Measurements from ENCODE around the gene EPS8L3.
"Not testable (repeated sequence)": the region's sequence is repeated elsewhere in the genome, so short reads cannot be mapped to it uniquely, and the experiment has no call there.

EPS8L3 gene

DNA sequence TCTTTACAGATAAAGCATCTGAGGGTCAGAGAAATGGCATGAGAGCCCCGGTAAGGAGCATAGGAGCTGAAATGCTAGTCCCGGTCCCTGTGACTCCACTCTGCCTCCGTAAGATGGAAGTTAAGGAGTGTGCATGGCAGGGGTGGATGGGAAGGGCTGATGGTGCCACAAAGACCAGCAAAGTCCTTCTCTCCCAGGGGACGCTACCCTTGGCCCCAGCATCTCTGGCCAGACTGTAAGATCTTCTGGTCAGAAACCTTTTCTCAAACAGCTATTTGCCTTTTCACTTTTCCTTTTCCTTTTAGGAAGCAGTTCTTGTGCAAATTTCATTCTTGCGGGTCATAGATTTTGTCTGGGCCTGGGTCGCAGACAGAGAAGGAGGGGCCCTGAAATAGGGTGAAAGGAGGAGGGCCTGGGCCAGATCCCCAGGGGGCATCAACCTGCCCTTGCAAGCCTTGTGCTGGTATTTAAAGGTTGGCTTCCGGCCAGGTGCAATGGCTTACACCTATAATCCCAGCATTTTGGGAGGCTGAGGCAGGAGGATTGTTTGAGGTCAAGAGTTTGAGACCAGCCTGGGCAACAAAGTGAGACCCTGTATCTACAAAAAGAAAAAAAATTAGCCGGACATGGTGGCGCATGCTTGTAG, 14.4 kb upstream of the EPS8L3 start:
- DNase-seq: no peak

DNA sequence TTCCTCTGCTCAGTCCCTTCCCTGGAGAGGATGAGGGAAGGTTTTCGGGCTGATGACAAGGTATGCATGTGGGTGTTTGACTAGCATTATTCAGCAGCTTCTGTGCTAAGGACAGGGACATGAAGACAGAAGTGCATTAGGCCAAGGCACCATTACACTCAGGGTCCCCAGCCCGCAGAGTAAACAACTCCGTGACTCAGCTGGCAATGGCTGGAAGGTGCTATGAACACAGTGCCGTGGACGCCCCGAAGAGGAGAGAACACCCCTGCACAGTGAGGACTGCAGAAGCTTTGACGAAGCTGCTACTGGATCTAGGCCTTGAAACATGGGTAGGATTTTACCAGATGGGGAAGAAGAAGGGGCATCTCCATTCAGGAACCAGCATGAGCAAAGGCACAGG, 13.7 kb upstream of the EPS8L3 start:
- DNase-seq: no peak

DNA sequence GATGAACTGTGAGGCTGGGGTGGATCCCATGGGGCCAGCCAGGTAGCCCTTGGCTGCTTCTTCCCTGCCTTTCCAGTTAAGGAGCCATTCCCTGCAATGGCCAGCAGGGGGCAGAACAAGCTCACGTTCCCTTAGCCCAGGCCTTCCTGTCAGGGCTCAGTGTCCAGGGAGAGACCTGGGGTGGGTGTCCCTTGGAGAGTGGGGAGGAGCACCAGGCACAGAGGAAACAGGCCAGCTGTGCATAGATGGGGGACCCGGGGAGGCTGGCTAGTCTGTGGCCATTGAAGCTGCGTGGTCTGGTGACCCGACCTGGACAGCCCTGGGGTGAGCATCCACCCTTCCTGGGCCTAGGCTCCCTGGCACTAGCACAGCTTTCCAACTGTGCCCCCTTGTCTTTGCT, 13.2 kb upstream of the EPS8L3 start:
- peak; percentile 80 for DNase-seq

DNA sequence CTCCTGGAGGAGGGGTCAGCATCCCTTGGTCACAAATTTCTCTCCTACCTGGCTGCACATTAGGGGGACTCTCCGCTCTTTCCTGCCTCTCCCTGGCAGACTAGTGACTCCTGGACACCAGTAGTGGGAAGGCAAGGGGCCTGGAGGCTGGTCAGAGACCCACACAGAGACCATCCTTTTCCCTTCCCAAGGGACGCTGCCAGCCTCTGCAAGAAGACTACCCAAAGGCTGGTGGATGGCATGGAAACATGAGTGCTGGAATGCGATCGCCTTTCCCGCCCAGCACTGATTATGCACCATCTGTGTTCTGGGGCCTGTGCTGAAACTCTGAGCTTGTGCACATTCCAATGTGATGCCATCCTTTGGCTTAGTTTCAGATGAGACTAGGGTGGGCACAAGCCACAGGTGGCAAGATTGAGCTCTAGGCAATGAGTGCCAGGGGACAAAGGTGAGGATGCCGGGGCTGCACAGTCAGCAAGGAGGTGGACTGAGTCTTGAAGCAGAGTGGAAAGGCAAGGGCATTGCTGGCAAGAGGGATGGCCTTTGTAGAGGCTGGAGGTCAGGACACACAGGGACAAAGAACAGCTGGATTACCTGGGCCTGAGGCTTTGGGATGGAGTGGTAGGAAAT, 12.6 kb upstream of the EPS8L3 start:
- DNase-seq: no peak

DNA sequence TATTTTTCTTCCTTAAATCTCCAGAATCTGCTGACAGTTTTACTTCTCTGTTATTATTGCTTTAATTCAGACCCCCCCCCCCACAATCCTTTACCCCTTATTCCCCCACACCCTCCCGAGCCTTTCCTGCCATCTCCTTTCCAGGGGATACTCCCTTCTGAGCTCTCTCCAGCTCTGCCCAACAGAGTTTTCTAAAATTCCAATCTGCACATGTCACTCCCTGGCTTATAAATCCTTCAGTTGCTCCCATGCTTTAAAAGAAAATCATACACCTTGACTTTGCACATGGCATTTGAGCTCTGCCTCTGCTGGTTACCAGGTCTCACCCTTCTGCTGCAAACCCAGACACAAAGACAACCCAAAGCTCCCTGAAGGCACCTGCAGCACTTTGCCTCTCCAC, 11.7 kb upstream of the EPS8L3 start:
- no peak for DNase-seq

DNA sequence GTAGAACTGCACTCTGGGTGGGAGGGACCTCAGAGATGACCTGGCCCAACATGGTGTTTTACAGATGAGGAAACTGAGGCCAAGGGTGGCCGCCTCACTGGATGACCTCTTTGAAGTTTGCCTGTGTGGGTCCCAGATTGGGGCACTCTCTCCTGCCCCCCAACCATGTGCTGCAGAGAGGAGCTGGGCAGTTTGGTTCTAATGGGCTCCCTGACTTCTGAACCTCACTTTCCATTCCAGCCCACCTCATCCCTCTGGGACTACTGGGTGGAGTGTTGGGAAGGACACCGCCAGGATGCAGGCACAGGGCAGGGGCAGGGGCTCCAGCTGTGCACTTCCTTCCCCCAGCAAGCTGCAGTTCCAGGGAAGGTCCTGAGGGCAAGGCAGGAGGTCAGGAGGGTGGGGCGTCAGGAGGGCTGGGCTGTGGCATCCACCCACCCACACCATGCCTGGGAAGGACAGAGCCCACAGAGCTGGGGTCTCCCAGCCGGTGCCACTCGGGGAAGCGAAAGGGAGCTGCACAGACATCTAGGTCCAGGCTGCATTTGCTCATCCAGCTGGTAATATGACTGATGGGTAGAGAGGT, 10.3 kb upstream of the EPS8L3 start:
- no peak for DNase-seq

DNA sequence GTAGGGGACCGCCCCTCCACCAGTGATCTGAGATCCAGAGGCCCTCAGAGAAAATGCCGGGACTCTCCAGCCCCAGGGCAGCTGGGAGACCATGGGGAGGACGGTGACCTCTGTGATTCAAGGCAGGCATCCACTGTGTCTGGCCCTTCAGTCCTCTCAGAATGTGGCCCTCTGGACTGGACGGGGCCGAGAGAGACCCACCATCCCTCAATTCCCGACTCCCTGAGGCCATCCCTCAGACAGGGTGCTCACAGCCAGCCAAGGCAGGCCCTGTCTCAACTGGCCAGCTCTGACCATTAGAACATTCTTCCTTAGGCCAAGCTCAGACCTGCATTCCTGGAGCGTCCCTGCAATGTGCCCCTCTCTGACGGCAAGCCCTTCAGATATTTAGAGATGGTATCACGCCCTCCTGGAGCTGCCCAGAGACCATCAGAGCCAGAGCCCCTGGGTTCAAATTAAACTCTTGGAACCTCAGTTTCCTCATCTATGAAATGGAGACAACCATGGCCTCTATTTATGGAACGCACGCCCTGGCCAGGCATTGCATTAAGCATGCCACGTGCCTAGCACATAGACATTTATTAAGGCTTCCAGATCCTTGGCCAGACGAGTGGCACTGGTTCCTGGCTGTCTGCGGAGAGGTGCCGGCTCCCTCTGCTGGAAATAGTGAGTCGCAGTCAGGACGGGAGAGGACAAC, 9.6 kb upstream of the EPS8L3 start:
- peak; percentile 78 for DNase-seq

DNA sequence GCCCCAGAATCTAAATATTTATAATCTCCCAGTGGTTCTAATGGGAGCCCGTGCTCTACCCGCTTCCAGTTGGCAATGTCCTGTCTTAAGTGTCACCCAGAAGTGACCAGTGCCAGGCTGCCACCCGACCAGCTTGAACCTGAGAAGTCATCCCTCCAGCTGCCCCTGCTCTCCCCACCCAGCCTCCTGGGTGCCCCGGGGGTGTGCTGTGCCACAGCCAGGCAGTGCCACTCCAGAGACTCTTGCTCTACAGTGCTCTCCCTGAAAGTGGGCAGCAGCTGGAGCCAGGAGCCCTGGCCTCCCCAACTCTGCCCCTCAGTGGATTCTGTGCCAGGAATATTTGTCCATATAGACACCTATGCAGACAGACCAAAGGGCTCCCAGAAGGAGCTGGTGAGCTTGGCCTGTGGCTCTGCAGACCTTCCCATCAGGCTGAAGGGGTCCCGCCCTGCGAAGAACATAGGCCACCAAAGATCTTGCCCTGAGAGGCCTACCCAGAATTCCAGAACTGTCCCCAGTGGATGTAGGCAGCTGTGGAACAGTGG, 9.0 kb upstream of the EPS8L3 start:
- DNase-seq: no peak

DNA sequence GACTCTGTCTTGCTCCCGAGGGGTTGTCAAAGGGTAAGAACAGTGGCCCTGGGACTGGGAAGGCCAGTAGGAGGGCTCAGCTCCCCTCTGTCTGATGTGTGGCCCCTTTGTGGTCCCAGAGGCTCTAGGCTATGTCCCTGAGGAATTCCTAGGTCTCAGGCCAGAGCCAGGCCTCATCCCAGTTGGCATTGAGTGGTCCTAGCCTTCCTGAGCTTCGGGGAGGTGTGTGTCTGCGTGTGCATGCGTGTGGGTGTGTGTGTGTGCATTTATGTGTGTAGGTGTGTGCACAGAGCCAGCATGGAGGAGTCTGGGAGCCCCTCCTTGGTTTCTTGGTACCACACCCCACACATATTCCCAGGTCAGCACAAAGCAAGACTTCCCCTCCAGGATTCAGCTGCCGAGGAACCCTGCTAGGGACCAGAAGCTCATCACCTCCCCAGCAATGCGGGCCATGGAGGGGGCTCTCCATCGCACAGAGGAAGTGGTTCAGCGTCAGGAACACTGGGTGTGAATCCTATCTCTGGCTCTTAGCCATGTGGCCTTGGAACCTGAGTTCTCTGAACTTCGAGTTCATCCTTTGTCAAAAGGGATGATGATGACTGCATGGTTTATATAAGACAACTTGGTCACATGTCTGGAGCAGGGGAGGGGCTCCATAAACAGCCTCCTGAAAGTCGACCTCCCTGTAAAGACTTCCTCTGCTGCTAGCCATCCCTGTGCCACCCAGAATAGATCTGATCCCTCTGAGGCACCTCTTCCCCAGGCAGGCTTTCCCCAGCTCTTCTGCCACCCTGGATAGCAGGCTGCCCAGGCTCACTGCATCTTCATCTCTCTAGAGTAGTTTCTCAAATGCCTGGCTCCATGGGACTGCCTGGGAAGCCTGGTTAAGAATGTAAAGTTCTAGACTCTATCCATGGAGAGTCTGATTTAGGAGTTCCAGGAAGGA, 8.3 kb upstream of the EPS8L3 start:
- no peak for DNase-seq

DNA sequence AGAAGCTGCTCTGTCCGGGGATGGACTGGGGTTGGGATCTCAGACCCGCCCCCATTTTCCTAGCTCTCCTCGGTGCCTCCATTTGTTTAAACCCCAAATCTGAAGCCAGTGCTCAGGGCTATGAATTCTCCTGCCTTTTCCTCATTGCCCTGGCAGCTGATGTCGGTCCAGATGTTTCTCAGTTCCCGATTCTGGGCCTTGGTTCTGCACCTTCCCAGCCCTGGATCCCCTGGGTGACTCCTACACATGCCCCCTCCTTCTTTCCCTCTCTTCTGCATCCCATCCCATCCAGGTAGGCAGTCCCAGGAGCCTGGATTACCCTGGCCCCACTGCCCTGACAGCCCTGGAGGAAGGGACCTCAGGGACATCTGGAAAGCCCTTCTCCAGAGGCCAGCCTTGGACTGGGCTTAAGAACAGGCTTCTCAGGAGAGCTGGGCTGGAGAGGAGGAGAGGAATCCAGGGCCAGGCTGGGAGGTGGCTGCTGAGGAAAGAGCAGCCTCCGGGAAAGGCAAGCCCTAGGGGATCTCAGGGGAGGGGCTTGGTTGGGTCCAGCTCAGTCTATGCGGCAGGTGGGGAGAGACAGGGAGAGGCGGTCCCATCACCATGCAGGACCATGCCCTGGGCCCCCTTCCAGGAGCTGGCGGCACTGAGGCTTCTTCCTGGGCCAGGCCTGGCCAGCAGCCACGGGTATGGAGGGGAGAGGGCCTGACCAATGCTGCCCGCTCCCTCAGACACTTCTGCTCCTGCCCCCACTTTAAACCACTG, 6.8 kb upstream of the EPS8L3 start:
- peak; percentile 78 for DNase-seq

DNA sequence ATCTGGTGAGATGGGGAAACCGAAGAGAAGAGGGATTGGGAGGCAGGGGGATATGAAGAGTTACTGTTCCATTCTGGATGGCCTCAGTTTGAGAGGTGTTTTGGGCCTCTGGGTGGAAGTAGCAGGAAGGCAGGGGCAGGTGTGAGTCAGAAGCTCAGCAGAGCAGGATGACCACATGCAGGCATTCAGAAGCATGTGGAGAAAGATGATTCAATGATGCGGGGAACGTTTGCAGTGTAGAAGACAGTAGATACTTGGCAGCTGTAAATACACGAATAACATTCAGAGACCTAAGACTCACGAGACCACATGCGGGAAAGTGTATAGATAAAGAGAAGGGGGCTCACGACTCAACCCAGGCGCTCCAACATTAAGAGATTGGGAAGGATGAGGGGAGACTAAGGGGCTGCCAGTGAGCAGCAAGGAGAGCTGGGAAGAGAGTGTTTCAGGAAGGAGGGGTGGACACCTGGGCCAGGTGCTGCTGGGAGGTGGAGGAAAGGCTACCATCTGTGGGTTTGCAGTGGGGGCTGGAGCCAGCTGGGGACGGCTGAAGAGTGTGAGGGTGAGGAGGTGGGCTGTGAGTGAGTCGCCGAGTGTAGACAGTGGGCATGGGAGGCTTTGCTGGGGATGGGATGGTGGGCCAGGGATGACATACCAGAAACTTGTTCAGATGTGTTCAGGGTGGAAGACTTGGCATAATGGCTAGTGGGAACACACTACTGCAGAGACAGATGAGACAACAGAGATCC, 5.8 kb upstream of the EPS8L3 start:
- DNase-seq: no peak

DNA sequence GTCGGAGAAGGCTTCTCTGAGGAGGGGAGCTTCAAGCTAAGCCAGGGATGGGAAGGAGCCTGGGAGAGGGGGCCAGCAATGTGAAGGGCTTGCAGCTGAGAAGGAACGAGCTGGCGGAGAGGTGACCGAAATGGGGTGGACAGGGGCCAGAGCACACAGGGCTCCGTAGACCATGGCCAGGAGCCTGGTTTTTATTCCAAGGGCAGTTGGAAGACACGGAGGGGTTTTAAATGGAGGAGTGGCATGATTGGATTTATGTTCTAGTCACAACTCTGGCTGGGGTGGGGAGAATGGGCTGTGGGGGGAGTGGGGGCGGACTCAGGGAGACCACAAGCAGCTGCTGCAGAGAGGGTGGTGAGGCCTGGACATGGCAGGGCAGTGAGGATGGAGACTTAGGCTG, 5.1 kb upstream of the EPS8L3 start:
- DNase-seq: no peak

DNA sequence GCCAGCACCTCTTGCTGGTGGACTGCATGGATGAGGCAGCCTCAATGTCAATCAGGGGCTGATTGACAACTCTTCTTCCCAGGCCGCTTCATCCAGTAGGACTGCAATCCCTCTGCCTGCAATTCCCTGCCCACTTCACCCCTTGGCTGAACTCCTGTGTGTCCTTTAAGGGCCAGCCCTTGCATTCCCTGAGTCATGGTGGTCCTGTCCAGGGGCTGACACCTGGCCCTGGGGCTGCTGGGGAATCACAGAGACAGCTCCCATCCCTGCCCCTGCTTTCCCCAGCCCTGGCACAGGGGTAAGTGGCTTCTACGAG, 4.6 kb upstream of the EPS8L3 start:
- DNase-seq: no peak

DNA sequence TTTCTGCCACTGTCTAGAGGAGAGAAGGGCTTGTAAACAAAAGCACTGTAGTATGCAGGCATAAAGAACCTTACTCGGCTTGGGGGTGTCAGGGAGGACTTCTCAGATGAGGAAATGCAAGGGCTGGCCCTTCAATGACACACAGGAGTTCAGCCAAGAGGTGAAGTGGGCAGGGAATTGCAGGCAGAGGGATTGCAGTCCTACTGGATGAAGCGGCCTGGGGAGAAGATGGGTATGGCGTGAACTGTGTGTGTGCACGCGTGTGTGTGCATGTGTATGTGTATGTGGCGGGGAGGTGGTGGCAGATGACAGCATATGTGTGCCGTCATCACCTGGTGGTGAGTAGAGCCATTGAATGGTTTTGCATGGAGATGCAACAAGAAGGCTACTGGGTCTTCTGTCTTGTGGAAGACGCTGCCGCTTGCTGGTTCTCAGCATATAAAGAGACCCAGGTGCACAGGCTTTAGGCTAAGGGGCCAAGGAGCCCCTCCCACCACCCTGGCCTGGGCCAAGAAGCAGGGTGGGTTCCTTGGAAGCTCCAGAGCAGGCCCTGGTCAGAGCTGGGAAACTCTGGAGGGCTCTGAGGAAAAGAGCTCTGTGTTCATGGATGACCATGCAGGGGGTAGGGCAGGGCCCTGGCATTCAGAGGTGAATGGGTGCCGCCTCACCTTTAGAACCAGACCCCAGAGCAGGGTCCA, 4.1 kb upstream of the EPS8L3 start:
- no peak for DNase-seq

DNA sequence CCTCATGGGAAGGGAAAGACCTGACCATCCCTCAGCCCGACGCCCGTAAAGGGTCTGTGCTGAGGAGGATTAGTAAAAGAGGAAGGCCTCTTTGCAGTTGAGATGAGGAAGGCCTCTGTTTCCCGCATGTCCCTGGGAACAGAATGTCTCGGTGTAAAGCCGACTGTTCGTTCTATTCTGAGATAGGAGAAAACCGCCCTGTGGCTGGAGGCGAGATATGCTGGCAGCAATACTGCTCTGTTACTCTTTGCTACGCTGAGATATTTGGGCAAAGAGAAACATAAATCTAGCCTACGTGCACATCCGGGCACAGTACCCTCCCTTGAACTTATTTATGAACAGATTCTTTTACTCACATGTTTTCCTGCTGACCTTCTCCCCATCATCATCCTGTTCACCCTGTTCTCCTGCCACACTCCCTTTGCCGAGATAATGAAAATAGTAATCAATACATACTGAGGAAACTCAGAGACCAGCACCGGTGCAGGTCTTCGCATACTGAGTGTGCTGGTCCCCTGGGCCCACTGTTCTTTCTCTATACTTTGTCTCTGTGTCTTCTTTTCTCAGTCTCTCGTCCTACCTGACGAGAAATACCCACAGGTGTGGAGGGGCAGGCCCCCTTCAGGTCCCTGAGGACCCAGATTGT, 3.4 kb upstream of the EPS8L3 start:
- DNase-seq: not testable (repeated sequence)

DNA sequence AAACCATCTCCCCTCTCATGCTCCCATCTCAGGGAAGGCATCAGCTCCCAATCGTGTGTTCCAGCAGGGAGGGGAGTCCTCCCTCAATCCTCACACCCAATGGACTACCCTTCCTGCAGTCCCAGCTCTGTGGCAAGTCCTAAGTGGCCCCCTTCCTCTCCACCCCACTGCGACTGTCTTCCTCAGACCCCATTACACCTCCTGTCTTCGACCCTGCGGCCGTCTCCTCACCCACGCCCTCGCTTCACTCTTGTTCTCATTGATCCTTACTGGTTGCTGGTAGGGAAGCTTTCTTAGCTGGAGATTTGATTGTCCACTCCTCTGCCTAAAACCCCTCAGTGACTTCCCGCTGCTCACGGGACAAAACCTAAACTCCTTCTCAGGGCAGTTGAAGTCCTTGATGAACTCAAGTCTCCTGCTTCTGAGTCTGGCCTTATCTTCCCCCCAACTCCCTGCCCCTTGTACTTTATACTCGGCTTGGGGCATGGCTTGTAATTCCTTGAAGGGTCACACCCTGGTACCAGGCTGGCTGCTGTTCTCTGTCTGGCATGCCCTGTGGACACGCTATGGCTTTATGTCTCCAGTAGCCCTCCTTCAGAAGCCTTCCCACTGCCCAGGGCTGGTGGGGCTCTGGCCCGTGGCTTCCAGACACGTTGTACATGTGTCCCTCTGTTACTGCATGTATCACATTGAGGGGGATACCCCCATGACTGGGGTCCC, 2.3 kb upstream of the EPS8L3 start:
- DNase-seq: no peak

DNA sequence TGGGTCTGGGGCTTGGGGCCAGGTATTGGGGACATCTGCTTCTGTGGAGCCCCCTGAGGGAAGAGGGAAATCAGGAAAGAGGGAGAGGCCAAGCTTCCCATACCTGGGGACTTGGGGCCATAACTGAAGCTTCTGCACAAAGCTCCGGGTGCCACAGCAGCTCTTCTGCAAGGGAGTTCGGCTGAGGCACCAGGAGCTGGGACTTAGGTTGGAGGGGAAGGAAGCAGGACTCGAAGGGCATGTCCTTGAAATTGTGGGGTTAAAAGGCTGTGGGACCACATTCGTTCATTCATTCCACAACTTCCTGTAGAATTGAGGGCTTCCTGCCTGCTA, 1.7 kb upstream of the EPS8L3 start:
- DNase-seq: no peak

DNA sequence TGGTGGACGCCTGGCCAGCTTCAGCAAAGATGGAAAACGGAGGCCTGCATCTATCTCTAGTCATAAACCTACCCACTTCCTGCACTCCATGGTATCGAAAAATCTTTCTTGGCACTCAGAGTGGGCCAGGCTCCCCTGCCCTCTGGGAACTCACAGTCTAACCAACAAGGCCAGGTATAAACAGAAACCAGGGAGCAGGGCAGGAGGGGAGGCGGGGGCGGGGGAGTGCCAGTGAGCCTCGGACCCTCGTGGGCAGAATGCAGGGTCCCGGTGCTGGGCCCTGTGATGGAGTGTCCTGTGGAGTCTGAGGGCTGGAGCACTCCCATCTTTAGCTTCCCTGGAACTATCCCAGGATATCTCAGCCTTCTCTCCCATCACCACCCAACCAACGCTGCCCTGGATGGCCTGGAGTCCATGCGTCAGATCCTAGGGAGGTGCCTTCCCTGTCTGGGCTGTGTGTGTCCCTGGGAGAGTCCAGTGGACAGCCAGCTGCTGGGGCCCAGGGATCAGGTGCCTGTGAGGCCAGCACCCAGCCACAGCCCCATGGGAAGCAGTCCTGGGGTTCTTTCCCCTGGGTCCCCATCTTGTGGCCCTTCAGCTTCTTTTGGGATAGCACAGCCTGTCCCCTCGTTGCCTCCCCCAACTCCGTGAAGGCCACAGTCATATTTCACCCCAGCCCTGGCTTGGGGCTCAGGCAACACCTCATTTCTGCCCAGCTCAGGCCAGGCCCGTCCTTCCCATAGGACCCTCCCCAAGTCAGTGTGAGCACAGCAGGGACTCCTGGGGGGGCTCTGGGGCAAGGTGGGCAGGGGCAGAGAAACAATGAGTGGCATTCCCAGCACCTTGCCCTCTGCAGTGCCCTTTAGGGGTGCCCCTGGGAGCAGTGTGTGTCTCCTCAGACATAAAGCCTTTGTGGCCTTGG, 1.1 kb upstream of the EPS8L3 start:
- no peak for DNase-seq

Data from midbrain (tissue), 1 donor.